SK-N-SH treated with all-trans-retinoic acid at 6 μM for 48 hours (cell line): ENCODE results near the gene RBMX2.

Experiments
- ATAC-seq: fragments of 200-7000 bp; cut with Tn5 transposase; 3 replicates; pipeline ENCODE4 v1.9.1; 2020; ENCODE audit warnings: mild to moderate bottlenecking, moderate library complexity
- ARNTL ChIP-seq: fragments of 450-650 bp; formaldehyde crosslinking; IDR thresholded peaks from 2 replicates; pipeline ENCODE4 v1.5.0; 2020; ENCODE audit warnings: low read depth, mild to moderate bottlenecking, moderate library complexity, borderline replicate concordance
- BACH2 ChIP-seq: fragments of 250-450 bp; sonication (Bioruptor Pico); IDR thresholded peaks from 2 replicates; pipeline ENCODE4 v1.9.0; 2021; ENCODE audit warnings: mild to moderate bottlenecking, borderline replicate concordance
- CSDC2 ChIP-seq: fragments of 250-450 bp; sonication (Bioruptor Pico); IDR thresholded peaks from 2 replicates; pipeline ENCODE4 v1.5.0; 2020; ENCODE audit warnings: mild to moderate bottlenecking, moderate library complexity
- ESRRG ChIP-seq: fragments of 250-450 bp; sonication (Bioruptor Pico); IDR thresholded peaks from 2 replicates; pipeline ENCODE4 v1.6.1; 2021; ENCODE audit warnings: mild to moderate bottlenecking
- GLIS3 ChIP-seq: fragments of 250-450 bp; sonication (Bioruptor Pico); IDR thresholded peaks from 2 replicates; pipeline ENCODE4 v1.5.0; 2020; ENCODE audit warnings: mild to moderate bottlenecking, moderate library complexity
- ISL1 ChIP-seq: fragments of 250-450 bp; sonication (Bioruptor Pico); IDR thresholded peaks from 2 replicates; pipeline ENCODE4 v2.1.2; 2022; ENCODE audit warnings: mild to moderate bottlenecking, moderate library complexity
- OSR1 ChIP-seq: fragments of 250-450 bp; sonication (Bioruptor Pico); IDR thresholded peaks from 2 replicates; pipeline ENCODE4 v1.8.0; 2022; ENCODE audit warnings: moderate library complexity, mild to moderate bottlenecking, inconsistent platforms
- PPARA ChIP-seq: fragments of 250-450 bp; sonication (Bioruptor Pico); IDR thresholded peaks from 2 replicates; pipeline ENCODE4 v1.5.0; 2020; ENCODE audit warnings: mild to moderate bottlenecking, borderline replicate concordance
- RARB ChIP-seq: fragments of 250-450 bp; sonication (Bioruptor Pico); IDR thresholded peaks from 2 replicates; pipeline ENCODE4 v1.8.0; 2021; ENCODE audit warnings: mild to moderate bottlenecking, moderate library complexity
- SNAI2 ChIP-seq: fragments of 250-450 bp; sonication (Bioruptor Pico); IDR thresholded peaks from 2 replicates; pipeline ENCODE4 v1.5.0; 2020; ENCODE audit warnings: mild to moderate bottlenecking, moderate library complexity
- TOX ChIP-seq: fragments of 250-450 bp; sonication (Bioruptor Pico); IDR thresholded peaks from 2 replicates; pipeline ENCODE4 v1.8.0; 2021; ENCODE audit warnings: mild to moderate bottlenecking, moderate library complexity, borderline replicate concordance
- ZC3H10 ChIP-seq: fragments of 250-450 bp; sonication (Bioruptor Pico); IDR thresholded peaks from 2 replicates; pipeline ENCODE4 v1.5.1; 2021; ENCODE audit warnings: mild to moderate bottlenecking, moderate library complexity
- ZFP3 ChIP-seq: fragments of 250-450 bp; sonication (Bioruptor Pico); IDR thresholded peaks from 2 replicates; pipeline ENCODE4 v1.5.0; 2020; ENCODE audit warnings: mild to moderate bottlenecking, moderate library complexity
- ZFP30 ChIP-seq: fragments of 450-650 bp; formaldehyde crosslinking; IDR thresholded peaks from 2 replicates; pipeline ENCODE4 v1.5.0; 2022; ENCODE audit warnings: mild to moderate bottlenecking, moderate library complexity
- ZNF565 ChIP-seq: fragments of 450-650 bp; formaldehyde crosslinking; conservative IDR thresholded peaks from 2 replicates; pipeline ENCODE4 v1.5.0; 2020; ENCODE audit warnings: low read depth, mild to moderate bottlenecking, moderate library complexity
- ZNF70 ChIP-seq: fragments of 450-650 bp; formaldehyde crosslinking; IDR thresholded peaks from 2 replicates; pipeline ENCODE4 v1.5.0; 2020; ENCODE audit warnings: mild to moderate bottlenecking, moderate library complexity
- ZNF8 ChIP-seq: fragments of 450-650 bp; formaldehyde crosslinking; IDR thresholded peaks from 2 replicates; pipeline ENCODE4 v1.5.0; 2020; ENCODE audit warnings: mild to moderate bottlenecking, moderate library complexity
- TF ChIP-seq, protein P1 (sequence below): fragments of 250-450 bp; sonication (Bioruptor Pico); IDR thresholded peaks from 2 replicates; pipeline ENCODE4 v1.8.0; 2020; ENCODE audit warnings: mild to moderate bottlenecking, moderate library complexity, borderline replicate concordance
- TF ChIP-seq, protein P2 (sequence below): fragments of 250-450 bp; sonication (Bioruptor Pico); IDR thresholded peaks from 2 replicates; pipeline ENCODE4 v1.8.0; 2021; ENCODE audit warnings: low read depth, mild to moderate bottlenecking, moderate library complexity, borderline replicate concordance
- TF ChIP-seq, protein P3 (sequence below): fragments of 250-450 bp; sonication (Bioruptor Pico); IDR thresholded peaks from 2 replicates; pipeline ENCODE4 v1.5.1; 2021; ENCODE audit warnings: mild to moderate bottlenecking, moderate library complexity
- TF ChIP-seq, protein P4 (sequence below): fragments of 250-450 bp; sonication (Bioruptor Pico); IDR thresholded peaks from 2 replicates; pipeline ENCODE4 v1.5.0; 2020; ENCODE audit warnings: mild to moderate bottlenecking, moderate library complexity

The RBMX2 gene

DNA sequence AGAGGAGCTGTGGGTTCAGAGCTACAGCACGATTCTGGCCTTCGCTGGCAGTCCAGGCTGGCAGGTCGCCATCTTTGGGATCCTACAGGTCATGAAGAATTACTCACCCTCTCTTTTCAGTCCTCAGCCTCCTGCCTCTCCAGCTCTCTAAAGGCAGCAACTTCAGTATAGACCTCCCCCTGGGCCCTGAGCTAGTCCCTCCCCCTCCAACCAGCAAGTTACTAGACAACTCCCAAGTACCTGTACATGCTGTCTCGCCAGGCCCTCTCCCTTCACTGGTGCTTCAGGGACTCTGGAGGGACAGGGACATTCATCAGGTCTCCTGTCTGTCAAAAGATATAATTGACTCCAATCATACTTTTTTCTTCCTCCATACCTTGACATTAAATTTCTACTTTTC, 16.3 kb upstream of the RBMX2 start, which contains the start of gene GPR119:
TSS of gene GPR119 (minus strand) at position 155 of the 400 bp plus-strand sequence. CDS start 227 bp downstream, outside the sequence.
- no peak for ATAC-seq
- no peak for TF ChIP-seq BACH2 (CRISPR knock-in tag)
- TF ChIP-seq, protein P1, sequence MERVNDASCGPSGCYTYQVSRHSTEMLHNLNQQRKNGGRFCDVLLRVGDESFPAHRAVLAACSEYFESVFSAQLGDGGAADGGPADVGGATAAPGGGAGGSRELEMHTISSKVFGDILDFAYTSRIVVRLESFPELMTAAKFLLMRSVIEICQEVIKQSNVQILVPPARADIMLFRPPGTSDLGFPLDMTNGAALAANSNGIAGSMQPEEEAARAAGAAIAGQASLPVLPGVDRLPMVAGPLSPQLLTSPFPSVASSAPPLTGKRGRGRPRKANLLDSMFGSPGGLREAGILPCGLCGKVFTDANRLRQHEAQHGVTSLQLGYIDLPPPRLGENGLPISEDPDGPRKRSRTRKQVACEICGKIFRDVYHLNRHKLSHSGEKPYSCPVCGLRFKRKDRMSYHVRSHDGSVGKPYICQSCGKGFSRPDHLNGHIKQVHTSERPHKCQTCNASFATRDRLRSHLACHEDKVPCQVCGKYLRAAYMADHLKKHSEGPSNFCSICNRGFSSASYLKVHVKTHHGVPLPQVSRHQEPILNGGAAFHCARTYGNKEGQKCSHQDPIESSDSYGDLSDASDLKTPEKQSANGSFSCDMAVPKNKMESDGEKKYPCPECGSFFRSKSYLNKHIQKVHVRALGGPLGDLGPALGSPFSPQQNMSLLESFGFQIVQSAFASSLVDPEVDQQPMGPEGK (CRISPR knock-in tag) = no peak
- no peak for TF ChIP-seq RARB
- TF ChIP-seq OSR1 = no peak
- TF ChIP-seq PPARA (CRISPR knock-in tag) = no peak
- TF ChIP-seq GLIS3 (CRISPR knock-in tag) = no peak
- TF ChIP-seq CSDC2 (CRISPR knock-in tag) = no peak
- no peak for TF ChIP-seq ISL1

DNA sequence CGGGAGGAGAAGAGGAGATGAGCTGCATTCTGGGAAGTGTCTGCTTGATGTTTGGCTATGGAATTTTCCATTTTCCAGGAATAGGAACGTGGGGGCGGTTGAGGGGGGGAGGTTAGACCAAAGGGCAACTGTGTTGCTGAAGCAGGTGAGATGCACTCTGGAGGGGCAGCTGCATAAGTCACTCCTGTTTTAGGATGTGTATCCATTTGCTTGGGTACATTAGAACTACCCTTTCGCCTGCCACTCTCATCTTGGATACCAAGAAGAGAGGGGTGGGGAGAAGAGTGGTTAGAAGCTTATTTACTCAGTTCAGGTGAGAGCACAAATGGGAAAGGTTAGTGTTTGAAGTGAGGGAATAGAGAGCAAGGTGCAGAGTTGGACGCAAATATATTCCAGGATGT, 15.4 kb upstream of the RBMX2 start:
- TF ChIP-seq ARNTL (CRISPR knock-in tag) = no peak
- no peak for TF ChIP-seq BACH2 (CRISPR knock-in tag)
- no peak for ATAC-seq

DNA sequence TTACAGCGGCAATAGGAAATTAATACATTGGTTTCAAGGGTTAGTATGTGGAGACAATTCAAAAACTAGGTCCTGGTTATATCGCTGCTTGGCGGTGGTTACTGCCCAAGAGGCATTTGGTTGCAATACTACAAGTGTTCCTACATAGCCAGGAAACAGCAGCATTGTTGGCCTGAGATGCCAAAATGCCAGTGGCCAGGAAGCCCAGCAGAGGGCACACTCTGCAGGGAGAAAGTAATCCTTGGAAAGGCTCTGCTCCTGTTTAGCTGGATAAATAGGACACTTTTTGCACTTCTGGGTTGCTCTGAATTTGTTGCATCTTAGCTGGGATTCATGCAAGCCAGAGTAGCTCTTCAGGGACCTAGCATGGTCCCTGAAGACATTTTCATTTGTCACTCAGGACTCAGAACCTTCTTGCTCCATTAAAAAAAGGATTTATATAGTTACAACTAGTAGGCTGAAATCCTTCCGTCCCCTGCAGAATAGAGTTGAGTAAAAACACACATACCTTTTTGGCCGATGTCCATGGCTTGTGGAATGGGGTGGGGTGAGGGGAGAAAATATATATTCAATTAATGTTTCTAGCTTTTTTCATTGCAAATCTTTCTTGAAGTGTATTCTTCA, 8.2 kb upstream of the RBMX2 start:
- TF ChIP-seq CSDC2 (CRISPR knock-in tag) = no peak
- TF ChIP-seq GLIS3 (CRISPR knock-in tag) = no peak
- no peak for TF ChIP-seq ZC3H10 (CRISPR knock-in tag)
- ATAC-seq = peak; percentile 99

DNA sequence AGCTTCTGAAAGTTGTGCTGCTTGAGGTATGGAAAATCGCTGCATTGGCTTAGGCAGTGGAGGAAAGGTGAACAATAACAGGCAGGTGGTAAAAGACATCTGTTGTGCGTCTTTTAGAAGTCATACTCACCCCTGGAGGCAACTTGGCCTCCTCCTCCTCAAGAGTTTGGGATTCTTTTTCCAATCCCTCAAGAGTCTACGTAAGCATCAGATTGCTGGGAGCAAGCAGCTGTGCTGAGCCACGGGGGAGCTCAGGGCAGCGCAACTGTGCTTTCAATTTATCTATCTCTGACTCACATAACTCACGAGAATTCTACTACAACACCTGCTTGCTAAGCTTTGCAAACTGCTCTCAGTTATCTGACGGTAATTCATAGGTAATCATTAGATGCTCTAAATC, 6.4 kb upstream of the RBMX2 start:
- no peak for TF ChIP-seq ISL1
- no peak for TF ChIP-seq ZFP3 (CRISPR knock-in tag)
- no peak for TF ChIP-seq TOX (CRISPR knock-in tag)
- TF ChIP-seq ESRRG (CRISPR knock-in tag) = no peak
- TF ChIP-seq, protein P2, sequence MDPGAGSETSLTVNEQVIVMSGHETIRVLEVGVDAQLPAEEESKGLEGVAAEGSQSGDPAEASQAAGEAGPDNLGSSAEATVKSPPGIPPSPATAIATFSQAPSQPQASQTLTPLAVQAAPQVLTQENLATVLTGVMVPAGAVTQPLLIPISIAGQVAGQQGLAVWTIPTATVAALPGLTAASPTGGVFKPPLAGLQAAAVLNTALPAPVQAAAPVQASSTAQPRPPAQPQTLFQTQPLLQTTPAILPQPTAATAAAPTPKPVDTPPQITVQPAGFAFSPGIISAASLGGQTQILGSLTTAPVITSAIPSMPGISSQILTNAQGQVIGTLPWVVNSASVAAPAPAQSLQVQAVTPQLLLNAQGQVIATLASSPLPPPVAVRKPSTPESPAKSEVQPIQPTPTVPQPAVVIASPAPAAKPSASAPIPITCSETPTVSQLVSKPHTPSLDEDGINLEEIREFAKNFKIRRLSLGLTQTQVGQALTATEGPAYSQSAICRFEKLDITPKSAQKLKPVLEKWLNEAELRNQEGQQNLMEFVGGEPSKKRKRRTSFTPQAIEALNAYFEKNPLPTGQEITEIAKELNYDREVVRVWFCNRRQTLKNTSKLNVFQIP = no peak
- TF ChIP-seq SNAI2 (CRISPR knock-in tag) = no peak
- TF ChIP-seq, protein P1 (CRISPR knock-in tag) = no peak
- no peak for TF ChIP-seq ZFP30 (CRISPR knock-in tag)
- TF ChIP-seq ZNF70 (CRISPR knock-in tag) = no peak
- TF ChIP-seq, protein P3, sequence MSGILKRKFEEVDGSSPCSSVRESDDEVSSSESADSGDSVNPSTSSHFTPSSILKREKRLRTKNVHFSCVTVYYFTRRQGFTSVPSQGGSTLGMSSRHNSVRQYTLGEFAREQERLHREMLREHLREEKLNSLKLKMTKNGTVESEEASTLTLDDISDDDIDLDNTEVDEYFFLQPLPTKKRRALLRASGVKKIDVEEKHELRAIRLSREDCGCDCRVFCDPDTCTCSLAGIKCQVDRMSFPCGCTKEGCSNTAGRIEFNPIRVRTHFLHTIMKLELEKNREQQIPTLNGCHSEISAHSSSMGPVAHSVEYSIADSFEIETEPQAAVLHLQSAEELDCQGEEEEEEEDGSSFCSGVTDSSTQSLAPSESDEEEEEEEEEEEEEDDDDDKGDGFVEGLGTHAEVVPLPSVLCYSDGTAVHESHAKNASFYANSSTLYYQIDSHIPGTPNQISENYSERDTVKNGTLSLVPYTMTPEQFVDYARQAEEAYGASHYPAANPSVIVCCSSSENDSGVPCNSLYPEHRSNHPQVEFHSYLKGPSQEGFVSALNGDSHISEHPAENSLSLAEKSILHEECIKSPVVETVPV (CRISPR knock-in tag) = no peak
- TF ChIP-seq ZNF565 (CRISPR knock-in tag) = no peak
- TF ChIP-seq PPARA (CRISPR knock-in tag) = no peak
- TF ChIP-seq RARB = no peak
- no peak for TF ChIP-seq ZNF8 (CRISPR knock-in tag)
- TF ChIP-seq ARNTL (CRISPR knock-in tag) = no peak
- TF ChIP-seq, protein P4, sequence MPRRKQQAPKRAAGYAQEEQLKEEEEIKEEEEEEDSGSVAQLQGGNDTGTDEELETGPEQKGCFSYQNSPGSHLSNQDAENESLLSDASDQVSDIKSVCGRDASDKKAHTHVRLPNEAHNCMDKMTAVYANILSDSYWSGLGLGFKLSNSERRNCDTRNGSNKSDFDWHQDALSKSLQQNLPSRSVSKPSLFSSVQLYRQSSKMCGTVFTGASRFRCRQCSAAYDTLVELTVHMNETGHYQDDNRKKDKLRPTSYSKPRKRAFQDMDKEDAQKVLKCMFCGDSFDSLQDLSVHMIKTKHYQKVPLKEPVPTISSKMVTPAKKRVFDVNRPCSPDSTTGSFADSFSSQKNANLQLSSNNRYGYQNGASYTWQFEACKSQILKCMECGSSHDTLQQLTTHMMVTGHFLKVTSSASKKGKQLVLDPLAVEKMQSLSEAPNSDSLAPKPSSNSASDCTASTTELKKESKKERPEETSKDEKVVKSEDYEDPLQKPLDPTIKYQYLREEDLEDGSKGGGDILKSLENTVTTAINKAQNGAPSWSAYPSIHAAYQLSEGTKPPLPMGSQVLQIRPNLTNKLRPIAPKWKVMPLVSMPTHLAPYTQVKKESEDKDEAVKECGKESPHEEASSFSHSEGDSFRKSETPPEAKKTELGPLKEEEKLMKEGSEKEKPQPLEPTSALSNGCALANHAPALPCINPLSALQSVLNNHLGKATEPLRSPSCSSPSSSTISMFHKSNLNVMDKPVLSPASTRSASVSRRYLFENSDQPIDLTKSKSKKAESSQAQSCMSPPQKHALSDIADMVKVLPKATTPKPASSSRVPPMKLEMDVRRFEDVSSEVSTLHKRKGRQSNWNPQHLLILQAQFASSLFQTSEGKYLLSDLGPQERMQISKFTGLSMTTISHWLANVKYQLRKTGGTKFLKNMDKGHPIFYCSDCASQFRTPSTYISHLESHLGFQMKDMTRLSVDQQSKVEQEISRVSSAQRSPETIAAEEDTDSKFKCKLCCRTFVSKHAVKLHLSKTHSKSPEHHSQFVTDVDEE (CRISPR knock-in tag) = no peak
- no peak for TF ChIP-seq BACH2 (CRISPR knock-in tag)
- no peak for TF ChIP-seq OSR1
- TF ChIP-seq ZC3H10 (CRISPR knock-in tag) = no peak
- ATAC-seq = no peak
